ENCODE results near the gene ECI1. TPM values are rescaled to one million over a fixed set of nuclear protein-coding genes. Genes with fewer than 3 reads are reported as not detected.

Gene ECI1
- total RNA-seq, 1 experiment from 2014 or later: 71.7 TPM

DNA sequence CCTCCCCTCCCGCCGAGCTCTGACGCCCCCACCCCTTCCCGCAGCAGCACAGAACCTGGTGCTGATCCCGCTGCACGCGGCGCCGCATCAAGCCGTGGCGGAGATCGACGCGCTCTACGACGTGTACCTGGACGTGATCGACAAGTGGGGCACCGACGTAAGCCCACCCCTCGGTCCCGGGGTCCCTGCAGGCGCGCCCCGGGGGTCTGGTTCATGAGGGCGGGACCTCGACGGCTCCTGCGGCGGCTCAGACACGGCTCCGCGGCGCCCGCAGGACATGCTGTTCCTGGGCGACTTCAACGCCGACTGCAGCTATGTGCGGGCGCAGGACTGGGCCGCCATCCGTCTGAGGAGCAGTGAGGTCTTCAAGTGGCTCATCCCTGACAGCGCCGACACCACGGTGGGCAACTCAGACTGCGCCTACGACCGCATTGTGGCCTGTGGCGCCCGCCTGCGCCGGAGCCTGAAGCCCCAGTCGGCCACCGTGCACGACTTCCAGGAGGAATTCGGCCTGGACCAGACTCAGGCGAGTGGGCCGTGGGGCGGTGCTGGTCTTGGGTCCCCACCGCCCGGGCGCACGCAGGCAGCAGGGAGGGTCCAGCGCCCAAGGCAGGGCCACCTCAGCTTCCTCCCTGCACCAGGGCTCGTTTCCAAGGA, 13.8 kb downstream of the ECI1 start:
- no peaks in the 10 kb centered on the region for H3K36me3 ChIP-seq (ENCODE audit: low read depth, low read length)
- ChIA-PET CTCF (no interaction called here), POLR2A (ENCODE audit: unreplicated experiment) (no interaction called here)
- no peaks in the 10 kb centered on the region for H3K27me3 ChIP-seq (ENCODE audit: low read length)
- no peak overlapping the region for H2AFZ ChIP-seq (ENCODE audit: low read length)
- no peak overlapping the region for H3K27ac ChIP-seq (ENCODE audit: low read length)
- H3K9me2 ChIP-seq (replicated peaks; ENCODE audit: low read length): no peaks in the 10 kb centered on the region
- no peak overlapping the region for H3K4me3 ChIP-seq (ENCODE audit: low read length)
- TF ChIP-seq, protein P1, sequence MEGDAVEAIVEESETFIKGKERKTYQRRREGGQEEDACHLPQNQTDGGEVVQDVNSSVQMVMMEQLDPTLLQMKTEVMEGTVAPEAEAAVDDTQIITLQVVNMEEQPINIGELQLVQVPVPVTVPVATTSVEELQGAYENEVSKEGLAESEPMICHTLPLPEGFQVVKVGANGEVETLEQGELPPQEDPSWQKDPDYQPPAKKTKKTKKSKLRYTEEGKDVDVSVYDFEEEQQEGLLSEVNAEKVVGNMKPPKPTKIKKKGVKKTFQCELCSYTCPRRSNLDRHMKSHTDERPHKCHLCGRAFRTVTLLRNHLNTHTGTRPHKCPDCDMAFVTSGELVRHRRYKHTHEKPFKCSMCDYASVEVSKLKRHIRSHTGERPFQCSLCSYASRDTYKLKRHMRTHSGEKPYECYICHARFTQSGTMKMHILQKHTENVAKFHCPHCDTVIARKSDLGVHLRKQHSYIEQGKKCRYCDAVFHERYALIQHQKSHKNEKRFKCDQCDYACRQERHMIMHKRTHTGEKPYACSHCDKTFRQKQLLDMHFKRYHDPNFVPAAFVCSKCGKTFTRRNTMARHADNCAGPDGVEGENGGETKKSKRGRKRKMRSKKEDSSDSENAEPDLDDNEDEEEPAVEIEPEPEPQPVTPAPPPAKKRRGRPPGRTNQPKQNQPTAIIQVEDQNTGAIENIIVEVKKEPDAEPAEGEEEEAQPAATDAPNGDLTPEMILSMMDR (conservative IDR thresholded peaks at IDR 0.05; ENCODE audit: low read depth, low read length): no peak
- TF ChIP-seq EZH2phosphoT487 (IDR thresholded peaks at IDR 0.05; ENCODE audit: borderline replicate concordance, low read length) (no peak), EZH2 (IDR thresholded peaks at IDR 0.05; ENCODE audit: low read length, unreplicated experiment) (no peak)
- no peak overlapping the region for H3K4me2 ChIP-seq (ENCODE audit: low read length)
- H3K9me3 ChIP-seq (ENCODE audit: low read length): no peaks in the 10 kb centered on the region
- no TSS peak for BruUV-seq (replicated peaks)
- DNase-seq (no peak), ATAC-seq (no peak)
- no peak overlapping the region for H3K9ac ChIP-seq (ENCODE audit: low read length)
- H3K79me2 ChIP-seq (ENCODE audit: low read length): no peaks in the 10 kb centered on the region
- H4K20me1 ChIP-seq (ENCODE audit: low read length): no peaks in the 10 kb centered on the region
- no peaks in the 10 kb centered on the region for H3F3A ChIP-seq (ENCODE audit: low read length, unreplicated experiment)
- intact Hi-C loops (cut with micrococcal nuclease): no loop called here
- H3K4me1 ChIP-seq (ENCODE audit: insufficient read depth, low read length): no peaks in the 10 kb centered on the region

DNA sequence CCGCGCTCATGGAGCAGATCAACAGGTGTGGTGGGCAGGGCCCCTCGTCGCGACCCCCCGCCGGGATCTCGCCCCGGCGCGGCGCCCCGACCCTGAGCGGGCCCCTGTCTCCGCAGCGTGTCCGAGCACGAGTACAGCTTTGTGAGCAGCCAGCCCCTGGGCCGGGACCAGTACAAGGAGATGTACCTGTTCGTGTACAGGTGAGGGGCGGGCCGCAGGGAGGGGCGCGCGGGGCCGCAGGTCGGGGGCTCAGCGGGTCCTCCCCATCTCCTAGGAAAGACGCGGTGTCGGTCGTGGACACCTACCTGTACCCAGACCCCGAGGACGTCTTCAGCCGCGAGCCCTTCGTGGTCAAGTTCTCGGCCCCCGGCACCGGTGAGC, 14.3 kb downstream of the ECI1 start:
- Histone ChIP-seq H3K4me1 (ENCODE audit: insufficient read depth, low read length) (no peaks in the 10 kb centered on the region), H3K9ac (ENCODE audit: low read length) (no peak overlapping the region), H3K36me3 (ENCODE audit: low read depth, low read length) (no peaks in the 10 kb centered on the region), H2AFZ (ENCODE audit: low read length) (no peak overlapping the region), H4K20me1 (ENCODE audit: low read length) (no peaks in the 10 kb centered on the region), H3K27ac (ENCODE audit: low read length) (no peak overlapping the region), H3K9me2 (replicated peaks; ENCODE audit: low read length) (no peaks in the 10 kb centered on the region), H3K4me3 (ENCODE audit: low read length) (no peak overlapping the region), H3K27me3 (ENCODE audit: low read length) (no peaks in the 10 kb centered on the region), H3K9me3 (ENCODE audit: low read length) (no peaks in the 10 kb centered on the region), H3K4me2 (ENCODE audit: low read length) (no peak overlapping the region), H3F3A (ENCODE audit: low read length, unreplicated experiment) (no peaks in the 10 kb centered on the region), H3K79me2 (ENCODE audit: low read length) (no peaks in the 10 kb centered on the region)
- no TSS peak for BruUV-seq (replicated peaks)
- DNase-seq (no peak), ATAC-seq (no peak)
- TF ChIP-seq EZH2phosphoT487 (IDR thresholded peaks at IDR 0.05; ENCODE audit: borderline replicate concordance, low read length): no peak
- TF ChIP-seq EZH2 (IDR thresholded peaks at IDR 0.05; ENCODE audit: low read length, unreplicated experiment): no peak
- TF ChIP-seq, protein P1 (conservative IDR thresholded peaks at IDR 0.05; ENCODE audit: low read depth, low read length): no peak
- intact Hi-C loops (cut with micrococcal nuclease): no loop called here
- ChIA-PET POLR2A (ENCODE audit: unreplicated experiment) (no interaction called here), CTCF (no interaction called here)

DNA sequence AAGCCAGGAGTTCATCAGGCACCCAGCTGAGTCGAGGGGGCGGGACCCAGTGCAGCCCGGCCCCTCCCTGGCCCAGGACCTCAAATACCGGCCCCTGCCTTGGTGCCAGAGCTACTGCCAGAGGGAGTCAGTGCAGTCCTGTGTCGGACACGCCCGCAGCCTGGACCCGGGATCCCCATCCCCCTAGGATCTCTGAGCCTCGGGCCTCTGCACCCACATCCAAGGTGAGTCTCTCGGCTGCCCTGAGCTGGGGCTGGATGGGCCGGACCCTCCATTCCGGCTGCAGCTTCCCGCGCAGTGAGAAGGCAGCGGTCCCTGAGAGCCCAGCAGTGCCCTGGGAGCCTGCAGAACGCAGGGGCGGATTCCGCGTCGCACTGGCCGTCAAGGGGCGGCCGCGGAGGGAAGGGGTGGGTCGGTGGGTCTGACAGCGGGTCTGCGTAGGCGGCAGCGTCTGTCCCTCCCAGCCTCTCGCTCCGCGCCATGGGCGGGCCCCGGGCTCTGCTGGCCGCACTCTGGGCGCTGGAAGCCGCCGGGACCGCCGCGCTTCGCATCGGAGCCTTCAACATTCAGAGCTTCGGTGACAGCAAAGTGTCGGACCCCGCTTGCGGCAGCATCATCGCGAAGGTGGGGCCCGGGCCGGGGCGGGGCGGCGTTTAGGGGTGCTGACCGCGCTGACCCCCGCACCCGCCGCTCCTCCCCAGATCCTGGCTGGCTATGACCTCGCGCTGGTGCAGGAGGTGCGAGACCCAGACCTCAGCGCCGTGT, 14.9 kb downstream of the ECI1 start, which contains the start of gene DNASE1L2:
DNASE1L2 (plus strand) TSS at position 108 of the 765 bp plus-strand sequence; CDS start at position 481, 373 bp downstream.
- no peaks in the 10 kb centered on the region for H3K27me3 ChIP-seq (ENCODE audit: low read length)
- no peaks in the 10 kb centered on the region for H3K79me2 ChIP-seq (ENCODE audit: low read length)
- peak; percentile 52 for ATAC-seq
- TF ChIP-seq, protein P1 (conservative IDR thresholded peaks at IDR 0.05; ENCODE audit: low read depth, low read length): no peak
- no peak for TF ChIP-seq EZH2 (IDR thresholded peaks at IDR 0.05; ENCODE audit: low read length, unreplicated experiment)
- H3K9ac ChIP-seq (ENCODE audit: low read length): no peak within 1 kb of the TSS
- no peaks in the 10 kb centered on the region for H3K9me3 ChIP-seq (ENCODE audit: low read length)
- no peak within 1 kb of the TSS for H3K4me3 ChIP-seq (ENCODE audit: low read length)
- H3K9me2 ChIP-seq (replicated peaks; ENCODE audit: low read length): no peaks in the 10 kb centered on the region
- no peak within 1 kb of the TSS for H3K4me2 ChIP-seq (ENCODE audit: low read length)
- H3K27ac ChIP-seq (ENCODE audit: low read length): no peak within 1 kb of the TSS
- H4K20me1 ChIP-seq (ENCODE audit: low read length): no peaks in the 10 kb centered on the region
- H3K36me3 ChIP-seq (ENCODE audit: low read depth, low read length): no peaks in the 10 kb centered on the region
- H3F3A ChIP-seq (ENCODE audit: low read length, unreplicated experiment): no peaks in the 10 kb centered on the region
- H2AFZ ChIP-seq (ENCODE audit: low read length): no peak within 1 kb of the TSS
- no peaks in the 10 kb centered on the region for H3K4me1 ChIP-seq (ENCODE audit: insufficient read depth, low read length)
- ChIA-PET CTCF (no interaction called here), POLR2A (ENCODE audit: unreplicated experiment) (no interaction called here)
- no TSS peak for BruUV-seq (replicated peaks)
- intact Hi-C loops (cut with micrococcal nuclease): no loop called here
- peak; percentile 14 for DNase-seq
